ENCODE results near the gene CCDC137. TPM values are rescaled to one million over a fixed set of nuclear protein-coding genes. Genes with fewer than 3 reads are reported as not detected.
A peak's percentile ranks its signal among the peaks of the same experiment; 100 is the strongest.

CCDC137 gene
- total and polyA plus RNA-seq, 2 of the 13 experiments (the other 11 are each of a cell fraction or from before 2014, with no cell fraction given), result 14.6 to 39.1 TPM

- TF ChIP-seq ZNF18 (CRISPR knock-in tag; IDR thresholded peaks at IDR 0.05; ENCODE audit: insufficient replicate concordance) (peak; percentile 40), ZNF691 (CRISPR knock-in tag; IDR thresholded peaks at IDR 0.05; ENCODE audit: borderline replicate concordance, low read depth) (0 out of 2 replicates have a peak, but pooled peaks have one; percentile 27), ZNF773 (CRISPR knock-in tag; IDR thresholded peaks at IDR 0.05; ENCODE audit: borderline replicate concordance) (no peak; the same call in 1 of the 2 replicates), FOXA3 (CRISPR knock-in tag; IDR thresholded peaks at IDR 0.05) (no peak), PITX1 (CRISPR knock-in tag; IDR thresholded peaks at IDR 0.05) (peak; percentile 49; the same call in 1 of the 2 replicates), HINFP (CRISPR knock-in tag; IDR thresholded peaks at IDR 0.05; ENCODE audit: low read depth) (peak; percentile 31; the same call in 1 of the 2 replicates), HBP1 (CRISPR knock-in tag; IDR thresholded peaks at IDR 0.05; ENCODE audit: low read depth) (no peak), POLR2AphosphoS2 (IDR thresholded peaks at IDR 0.05; ENCODE audit: low read depth, low read length) (no peak), ZBTB21 (CRISPR knock-in tag; IDR thresholded peaks at IDR 0.05) (no peak), EP300 (IDR thresholded peaks at IDR 0.05; ENCODE audit: low read depth in 2 of 2, low read length in 2 of 2) (no peak), EP300 (CRISPR knock-in tag; IDR thresholded peaks at IDR 0.05; ENCODE audit: borderline replicate concordance) (0 out of 2 replicates have a peak, but pooled peaks have one; percentile 37), MYPOP (CRISPR knock-in tag; IDR thresholded peaks at IDR 0.05) (peak; percentile 52; the same call in 1 of the 2 replicates), ELK4 (CRISPR knock-in tag; IDR thresholded peaks at IDR 0.05; ENCODE audit: borderline replicate concordance) (no peak), HOMEZ (CRISPR knock-in tag; IDR thresholded peaks at IDR 0.05; ENCODE audit: low read depth) (no peak), STAT5B (CRISPR knock-in tag; IDR thresholded peaks at IDR 0.05) (no peak), NFYB (CRISPR knock-in tag; IDR thresholded peaks at IDR 0.05) (no peak), TOE1 (CRISPR knock-in tag; IDR thresholded peaks at IDR 0.05) (no peak), ZNF615 (CRISPR knock-in tag; IDR thresholded peaks at IDR 0.05; ENCODE audit: borderline replicate concordance) (no peak), ZNF546 (CRISPR knock-in tag; conservative IDR thresholded peaks at IDR 0.05) (no peak), NFYC (CRISPR knock-in tag; IDR thresholded peaks at IDR 0.05) (no peak), ZNF160 (CRISPR knock-in tag; IDR thresholded peaks at IDR 0.05) (no peak)
Observed at GRCh38 chr17:81712468-81713003, 46.0 kb downstream of the CCDC137 start (continued).
